GM18520 (cell line): Measurements from ENCODE around the gene MAGI1.

ENCODE experiments used
- ATAC-seq: cut with Tn5 transposase; IDR thresholded peaks from one replicate; pipeline ENCODE4 v1.9.1; 2021; ENCODE audit not compliant: unreplicated experiment

Gene MAGI1

DNA sequence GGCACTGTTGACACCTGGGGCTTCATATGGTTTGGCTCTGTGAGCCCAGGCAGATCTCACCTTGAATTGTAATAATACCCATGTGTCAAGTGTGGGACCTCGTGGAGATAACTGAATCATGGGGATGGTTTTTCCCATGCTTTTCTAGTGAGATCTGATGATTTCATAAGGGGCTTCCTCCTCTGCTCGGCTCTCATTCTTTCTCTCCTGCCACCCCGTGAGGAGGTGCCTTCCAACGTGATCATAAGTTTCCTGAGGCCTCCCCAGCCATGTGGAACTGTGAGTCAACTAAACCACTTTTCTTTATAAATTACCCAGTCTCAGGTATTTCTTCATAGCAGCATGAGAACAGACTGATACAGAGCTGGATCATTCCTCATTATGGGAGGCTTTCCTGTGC is 695.0 kb downstream of the MAGI1 start:
- ATAC-seq: no peak

GRCh38 chr3:65343026-65343425 is 695.7 kb downstream of the MAGI1 start:
- ATAC-seq: no peak

- no peak for ATAC-seq
Observed at GRCh38 chr3:65342084-65342683, 696.5 kb downstream of the MAGI1 start.

DNA sequence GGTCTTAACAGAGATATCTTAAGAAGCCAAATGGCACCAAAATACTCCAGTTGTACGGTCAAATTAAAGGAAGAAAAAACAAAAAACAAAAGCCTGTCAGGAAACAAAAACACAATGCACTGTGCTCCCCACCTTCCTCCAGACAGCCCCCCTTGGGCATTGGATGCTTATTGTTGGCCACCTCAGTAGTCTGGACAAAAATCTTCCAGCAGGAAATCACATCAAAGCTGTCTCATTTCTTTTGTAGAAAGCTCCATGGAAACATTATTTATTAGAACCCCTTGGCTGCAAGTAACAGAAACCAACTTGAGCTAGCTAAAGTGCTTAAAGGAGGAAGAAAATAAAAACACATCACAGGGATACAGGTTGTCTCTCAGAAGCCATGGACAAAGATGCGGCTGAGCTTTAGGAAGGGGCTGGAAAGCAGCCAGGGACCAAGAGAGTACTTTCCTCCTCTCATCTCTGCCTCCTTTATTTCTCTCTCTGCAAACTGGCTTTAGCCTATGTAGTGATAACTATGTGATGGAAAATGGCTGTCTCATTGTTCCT is 699.5 kb downstream of the MAGI1 start:
- no peak for ATAC-seq

GRCh38 chr3:65338571-65338970 is 700.1 kb downstream of the MAGI1 start:
- no peak for ATAC-seq

DNA sequence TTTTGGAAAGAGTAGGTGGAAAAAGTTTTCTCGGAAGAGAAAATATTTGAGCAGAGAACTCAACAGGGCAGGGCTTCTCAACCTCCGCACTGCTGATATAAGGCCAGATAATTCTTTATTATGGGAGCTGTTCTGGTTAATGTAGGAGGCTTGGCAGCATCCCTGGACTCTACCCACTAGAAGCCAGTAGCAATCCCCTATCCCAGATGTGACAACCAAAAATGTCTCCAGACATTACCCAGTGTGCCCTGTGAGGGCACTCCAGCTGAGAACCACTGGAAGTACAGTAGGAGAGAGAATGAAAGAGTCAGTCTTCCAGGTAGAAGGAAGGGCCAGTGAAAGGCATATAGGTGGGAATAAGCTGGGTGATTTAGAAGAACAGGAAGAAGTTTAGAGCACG is 703.1 kb downstream of the MAGI1 start:
- ATAC-seq: no peak

DNA sequence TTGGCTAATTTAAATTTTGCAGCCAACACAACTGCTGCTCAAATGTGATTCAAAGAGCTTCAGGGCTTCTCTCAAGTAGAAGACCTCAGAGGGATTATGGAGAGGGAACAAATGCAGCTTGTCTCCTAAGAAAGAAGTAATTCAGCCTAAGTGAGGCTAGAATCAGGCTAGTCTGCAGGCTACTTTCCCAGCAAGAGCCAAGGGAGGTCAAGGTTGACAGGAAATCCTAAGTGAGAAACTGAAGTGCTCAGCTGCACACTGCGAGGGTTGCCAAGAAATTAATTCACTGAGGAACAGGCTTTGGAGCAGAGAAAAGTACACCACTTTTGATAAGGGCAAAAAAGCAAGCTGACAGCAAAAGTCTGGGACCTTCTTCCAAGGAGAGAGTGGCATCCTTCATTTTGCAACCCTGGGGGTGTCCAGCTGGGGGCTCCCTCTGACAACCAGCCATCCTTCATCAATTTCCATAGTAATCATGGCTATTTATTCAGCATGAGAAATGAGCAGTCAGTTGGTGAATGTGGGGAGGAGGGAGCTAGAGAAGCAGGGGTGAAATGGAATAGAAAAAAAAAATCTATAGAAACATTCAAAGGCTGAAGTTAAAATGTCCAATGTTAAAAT is 704.6 kb downstream of the MAGI1 start:
- ATAC-seq: no peak

DNA sequence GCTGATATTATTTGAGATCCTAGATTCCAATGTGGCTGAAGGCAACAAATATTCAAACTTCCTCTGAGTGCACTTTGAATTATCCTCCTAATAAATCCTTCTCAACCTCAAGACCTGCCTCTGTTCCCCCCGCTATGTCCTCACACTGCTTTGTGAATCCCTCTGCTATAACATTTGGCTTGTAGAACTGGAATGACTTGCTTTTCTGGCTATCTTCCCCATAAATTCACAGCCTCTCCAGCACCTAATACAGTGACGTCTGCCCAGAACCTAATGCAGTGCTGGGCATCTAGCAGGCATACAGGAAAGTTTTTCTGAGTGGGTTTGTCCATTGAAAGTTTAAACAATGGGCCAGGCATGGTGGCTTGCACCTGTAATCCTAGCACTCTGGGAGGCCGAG is 707.0 kb downstream of the MAGI1 start:
- ATAC-seq: no peak

DNA sequence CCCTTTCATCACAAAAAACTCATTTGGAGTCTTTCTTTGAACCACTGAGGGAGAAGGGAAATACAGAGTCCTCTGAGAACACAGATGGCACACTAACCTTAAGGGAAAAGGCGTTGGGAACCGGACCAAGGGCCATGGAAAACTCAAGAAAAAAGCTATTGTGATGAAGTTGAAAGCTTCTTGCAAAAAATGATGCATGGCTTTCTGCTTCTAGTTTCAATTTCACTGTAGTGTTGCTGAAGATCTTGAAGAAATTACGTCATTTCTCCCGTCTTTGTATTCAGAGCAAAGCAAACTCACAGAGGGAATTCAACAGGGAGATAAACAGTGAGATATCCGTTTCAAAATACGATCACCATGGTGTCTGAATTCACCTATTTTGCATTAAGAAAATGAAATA is 708.6 kb downstream of the MAGI1 start:
- no peak for ATAC-seq

- ATAC-seq: no peak
Observed at GRCh38 chr3:65328148-65328547, 710.6 kb downstream of the MAGI1 start.

DNA sequence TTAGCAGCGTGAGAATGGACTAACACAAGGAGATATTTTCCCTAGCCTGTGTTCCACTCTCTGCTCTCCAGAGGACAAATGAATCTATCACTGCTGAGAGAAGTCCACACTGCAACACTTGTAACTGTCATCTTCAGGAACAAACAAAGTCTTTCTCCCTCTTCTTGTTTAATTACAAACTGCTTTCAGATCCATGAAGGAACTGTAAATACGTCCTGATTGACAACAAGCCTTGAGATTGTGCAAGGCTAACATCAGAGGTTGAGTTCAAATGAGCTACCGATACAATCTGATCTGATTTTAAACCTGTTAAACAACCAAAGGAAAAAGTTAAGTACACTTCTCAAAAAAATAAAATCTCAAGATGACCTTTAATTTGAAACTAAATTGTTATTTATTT is 712.1 kb downstream of the MAGI1 start:
- no peak for ATAC-seq

GRCh38 chr3:65322910-65323309 is 715.8 kb downstream of the MAGI1 start:
- ATAC-seq: no peak

DNA sequence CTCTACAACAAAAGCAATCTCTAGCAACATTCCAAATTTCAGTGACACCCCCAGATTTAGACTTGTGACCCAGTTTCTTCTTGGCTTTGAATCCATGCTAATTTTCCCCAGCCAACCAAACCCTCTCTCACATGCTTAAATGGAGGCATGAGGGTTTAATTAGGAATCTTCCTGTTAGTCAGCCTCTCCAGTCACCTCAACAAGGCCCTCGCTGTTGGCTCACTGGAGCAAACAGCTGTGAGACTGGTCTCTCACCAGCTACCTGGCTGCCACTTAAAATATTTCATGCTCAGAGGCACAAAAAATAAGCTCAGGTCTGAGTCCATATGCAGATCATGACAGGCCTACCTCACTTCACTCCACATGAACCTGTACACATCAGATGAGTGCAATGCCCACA is 720.5 kb downstream of the MAGI1 start:
- ATAC-seq: no peak

- ATAC-seq: no peak
Observed at GRCh38 chr3:65314916-65315315, 723.8 kb downstream of the MAGI1 start.

DNA sequence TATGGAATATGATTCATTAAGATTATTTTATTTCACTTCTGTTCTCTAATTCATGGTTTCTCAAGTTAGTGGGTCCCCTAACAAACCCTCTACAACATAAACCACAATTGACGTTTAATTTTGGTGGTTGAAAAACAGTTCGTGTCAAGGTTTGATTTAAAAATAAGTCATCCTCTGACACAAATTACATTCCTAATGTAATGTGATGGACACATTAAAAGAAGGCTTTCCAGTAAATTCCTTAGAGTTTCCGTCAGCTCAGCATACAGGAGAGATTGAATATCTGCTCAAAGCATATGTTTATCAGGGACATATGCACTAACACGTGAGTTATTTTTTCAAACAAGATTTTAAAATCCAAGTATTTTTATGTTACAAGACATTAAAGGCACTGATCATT is 724.4 kb downstream of the MAGI1 start:
- ATAC-seq: no peak

- no peak for ATAC-seq
Observed at GRCh38 chr3:65313666-65314065, 725.1 kb downstream of the MAGI1 start.

GRCh38 chr3:65305836-65306235 is 732.9 kb downstream of the MAGI1 start:
- ATAC-seq: no peak
